Peyer's patch (tissue), 4 donors: Measurements from ENCODE around the gene TUBA3E. TPM values are rescaled to one million over a fixed set of nuclear protein-coding genes. Genes with fewer than 3 reads are reported as not detected.
A peak's percentile ranks its signal among the peaks of the same experiment; 100 is the strongest.
"Not testable (repeated sequence)": the region's sequence is repeated elsewhere in the genome, so short reads cannot be mapped to it uniquely, and the experiment has no call there.

Source experiments
- DNase-seq, 3 donors: peaks; one replicate each; pipeline ENCODE4 v3.0.0-alpha.2; 2017 to 2019
- H3K27ac ChIP-seq, 4 donors: fragments of 200-600 bp; sonication (generic); one replicate each; pipeline ENCODE4 v1.5.1; 2016 to 2019
- H3K27me3 ChIP-seq, 2 donors: fragments of 200-600 bp; sonication (generic); one replicate each; pipeline ENCODE4 v1.5.1; 2019
- H3K36me3 ChIP-seq, 3 donors: fragments of 200-600 bp; sonication (generic); one replicate each; pipeline ENCODE4 v1.5.1; 2016 to 2019
- H3K4me1 ChIP-seq, 4 donors: fragments of 200-600 bp; sonication (generic); one replicate each; pipeline ENCODE4 v1.5.1; 2016 to 2019
- H3K4me3 ChIP-seq, 4 donors: fragments of 200-600 bp; sonication (generic); 1 replicate in 3 of 4; 2 replicates in 1 of 4; pipeline ENCODE4 v1.5.1; 2016 to 2019; ENCODE audit warnings: mild to moderate bottlenecking in 1 of 4
- H3K9me3 ChIP-seq, 4 donors: fragments of 200-600 bp; sonication (generic); one replicate each; pipeline ENCODE4 v1.5.1; 2016 to 2019; ENCODE audit warnings: mild to moderate bottlenecking in 1 of 4
- POLR2A ChIP-seq, 2 donors: fragments of 450-650 bp; IDR thresholded peaks; one replicate each; pipeline ENCODE4 v1.5.1; 2017; ENCODE audit warnings: antibody characterized with exemption in 2 of 2, mild to moderate bottlenecking in 2 of 2, moderate library complexity in 2 of 2
- total RNA-seq, 4 donors: library from RNA; depleted of rRNA; stranded (reverse); fragments of >200 nt; gene quantifications; one replicate each; pipeline ENCODE4 v1.1.0, GENCODE V29; 2016
- TF ChIP-seq, protein P1 (sequence below), 6 experiments: fragments of 450-650 bp in 4 of 6; fragments of 200-600 bp in 2 of 6; sonication (generic) in 1 of 6; IDR thresholded peaks; one replicate each; pipeline ENCODE4 v1.5.1; 2017 to 2019; ENCODE audit warnings: antibody characterized with exemption in 6 of 6, mild to moderate bottlenecking in 3 of 6, moderate library complexity in 1 of 6

The TUBA3E gene
- total RNA-seq, 4 donors from 2014 or later = not detected

DNA sequence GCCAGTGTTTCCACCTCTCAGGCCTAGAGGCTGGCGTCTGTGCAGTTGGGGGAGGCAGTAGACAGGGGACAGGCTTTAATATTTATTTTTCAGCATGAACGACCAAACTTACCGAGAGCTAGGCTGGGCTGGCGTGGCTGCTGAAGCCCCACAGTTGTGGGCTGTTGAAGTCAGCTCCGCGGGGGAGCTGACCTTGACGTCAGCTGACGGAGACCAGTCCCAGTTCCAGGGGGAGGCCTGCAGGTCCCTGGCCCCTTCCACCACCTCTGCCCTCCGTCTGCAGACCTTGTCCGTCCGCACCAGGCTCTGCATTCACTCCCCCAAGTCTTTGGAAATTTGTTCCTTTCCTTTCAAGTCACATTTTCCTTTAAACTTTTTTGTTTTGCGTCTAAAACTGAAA, 33.4 kb upstream of the TUBA3E start:
- Histone ChIP-seq H3K4me1 (no peaks in the 10 kb centered on the region), H3K36me3 (no peaks in the 10 kb centered on the region), H3K27ac (no peak overlapping the region), H3K27me3 (no peaks in the 10 kb centered on the region), H3K9me3 (no peaks in the 10 kb centered on the region), H3K4me3 (no peak overlapping the region)
- TF ChIP-seq, protein P1, sequence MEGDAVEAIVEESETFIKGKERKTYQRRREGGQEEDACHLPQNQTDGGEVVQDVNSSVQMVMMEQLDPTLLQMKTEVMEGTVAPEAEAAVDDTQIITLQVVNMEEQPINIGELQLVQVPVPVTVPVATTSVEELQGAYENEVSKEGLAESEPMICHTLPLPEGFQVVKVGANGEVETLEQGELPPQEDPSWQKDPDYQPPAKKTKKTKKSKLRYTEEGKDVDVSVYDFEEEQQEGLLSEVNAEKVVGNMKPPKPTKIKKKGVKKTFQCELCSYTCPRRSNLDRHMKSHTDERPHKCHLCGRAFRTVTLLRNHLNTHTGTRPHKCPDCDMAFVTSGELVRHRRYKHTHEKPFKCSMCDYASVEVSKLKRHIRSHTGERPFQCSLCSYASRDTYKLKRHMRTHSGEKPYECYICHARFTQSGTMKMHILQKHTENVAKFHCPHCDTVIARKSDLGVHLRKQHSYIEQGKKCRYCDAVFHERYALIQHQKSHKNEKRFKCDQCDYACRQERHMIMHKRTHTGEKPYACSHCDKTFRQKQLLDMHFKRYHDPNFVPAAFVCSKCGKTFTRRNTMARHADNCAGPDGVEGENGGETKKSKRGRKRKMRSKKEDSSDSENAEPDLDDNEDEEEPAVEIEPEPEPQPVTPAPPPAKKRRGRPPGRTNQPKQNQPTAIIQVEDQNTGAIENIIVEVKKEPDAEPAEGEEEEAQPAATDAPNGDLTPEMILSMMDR (IDR thresholded peaks at IDR 0.05) = no peak
- TF ChIP-seq POLR2A (IDR thresholded peaks at IDR 0.05) = no peak
- DNase-seq = no peak

DNA sequence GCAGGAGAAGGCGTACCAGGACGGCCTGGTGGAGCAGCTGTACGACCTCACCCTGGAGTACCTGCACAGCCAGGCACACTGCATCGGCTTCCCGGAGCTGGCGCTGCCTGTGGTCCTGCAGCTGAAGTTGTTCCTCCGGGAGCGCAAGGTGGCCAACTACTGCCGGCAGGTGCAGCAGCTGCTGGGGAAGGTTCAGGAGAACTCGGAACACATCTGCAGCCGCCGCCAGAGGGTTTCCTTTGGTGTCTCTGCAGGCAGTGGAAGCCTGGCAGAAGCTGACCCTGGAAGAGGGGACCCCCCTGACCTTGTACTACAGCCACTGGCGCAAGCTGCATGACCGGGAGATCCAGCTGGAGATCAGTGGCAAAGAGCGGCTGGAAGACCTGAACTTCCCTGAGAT, 32.7 kb upstream of the TUBA3E start:
- not testable (repeated sequence) for H3K27ac ChIP-seq, H3K27me3 ChIP-seq, H3K36me3 ChIP-seq, H3K4me3 ChIP-seq, DNase-seq, H3K4me1 ChIP-seq, H3K9me3 ChIP-seq

DNA sequence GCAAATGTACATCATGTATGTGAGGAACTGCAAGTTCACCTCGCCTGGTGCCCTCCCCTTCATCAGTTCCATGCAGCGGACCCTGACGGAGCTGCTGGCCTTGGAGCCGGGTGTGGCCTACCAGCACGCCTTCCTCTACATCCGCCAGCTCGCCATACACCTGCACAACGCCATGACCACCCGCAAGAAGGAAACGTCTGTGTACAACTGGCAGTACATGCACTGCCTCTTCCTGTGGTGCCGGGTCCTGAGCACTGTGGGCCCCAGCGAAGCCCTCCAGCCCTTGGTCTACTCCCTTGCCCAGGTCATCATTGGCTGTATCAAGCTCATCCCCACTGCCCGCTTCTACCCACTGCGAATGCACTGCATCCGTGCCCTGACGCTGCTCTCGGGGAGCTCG, 32.1 kb upstream of the TUBA3E start:
- not testable (repeated sequence) for H3K4me3 ChIP-seq, DNase-seq, H3K9me3 ChIP-seq, H3K27me3 ChIP-seq, H3K27ac ChIP-seq, H3K4me1 ChIP-seq, H3K36me3 ChIP-seq

DNA sequence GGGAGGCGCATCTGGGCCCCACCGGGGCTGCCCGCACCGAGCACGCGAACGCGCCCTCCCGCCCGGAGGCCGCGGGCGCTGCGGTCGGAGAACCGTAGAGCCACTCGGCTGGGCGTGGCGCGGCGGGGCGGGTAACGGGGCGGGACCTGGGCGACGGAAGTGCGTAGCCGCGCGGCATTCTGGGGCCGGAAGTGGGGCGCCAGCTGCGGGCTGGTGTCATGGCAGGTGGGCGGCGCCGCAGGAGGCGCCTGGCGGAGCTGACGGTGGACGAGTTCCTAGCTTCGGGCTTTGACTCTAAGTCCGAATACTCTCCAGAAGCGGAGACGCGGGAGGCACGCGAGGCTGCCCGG, 30.9 kb upstream of the TUBA3E start:
- not testable (repeated sequence) for H3K36me3 ChIP-seq, H3K9me3 ChIP-seq, H3K27ac ChIP-seq, DNase-seq, H3K4me1 ChIP-seq, H3K27me3 ChIP-seq
- peak overlapping the region in 1 of 4 donors; percentile 7 for H3K4me3 ChIP-seq

DNA sequence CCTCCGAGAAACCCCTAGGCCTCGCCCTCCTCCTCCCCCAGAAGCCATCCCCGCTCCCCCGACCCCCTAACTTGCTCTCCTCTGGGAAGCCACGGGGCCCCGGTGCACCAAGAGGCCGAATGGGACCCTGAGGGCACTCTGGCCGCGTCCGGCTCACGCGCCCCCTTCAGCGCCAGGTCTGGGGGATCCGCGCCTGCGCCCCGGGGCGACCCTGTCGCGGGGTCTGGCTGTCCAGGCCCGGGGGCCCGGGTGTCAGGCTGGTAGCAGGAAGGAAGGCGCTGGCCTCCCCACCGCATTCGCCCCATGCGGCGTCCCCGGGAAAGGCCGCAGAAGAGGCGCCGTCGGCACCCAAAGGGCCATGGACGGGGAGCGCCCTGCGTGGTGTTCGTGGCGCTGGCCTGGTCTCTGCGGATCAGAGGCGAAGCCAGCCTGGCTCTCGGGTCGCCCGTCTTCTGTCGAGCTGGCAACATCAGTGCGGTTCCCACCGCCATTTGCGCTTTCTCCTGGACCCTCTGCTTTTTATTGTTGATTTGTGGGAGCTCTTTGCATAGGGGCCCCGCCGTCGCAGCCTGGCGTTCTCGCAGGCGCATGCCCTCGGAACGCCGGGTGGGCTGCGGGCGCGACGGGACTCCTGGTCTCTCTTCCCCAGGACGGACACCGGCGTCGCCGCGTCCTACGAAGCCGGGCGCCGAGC, 30.4 kb upstream of the TUBA3E start:
- H3K4me3 ChIP-seq, H3K27ac ChIP-seq, H3K4me1 ChIP-seq, H3K27me3 ChIP-seq, DNase-seq, H3K9me3 ChIP-seq, H3K36me3 ChIP-seq: not testable (repeated sequence)

DNA sequence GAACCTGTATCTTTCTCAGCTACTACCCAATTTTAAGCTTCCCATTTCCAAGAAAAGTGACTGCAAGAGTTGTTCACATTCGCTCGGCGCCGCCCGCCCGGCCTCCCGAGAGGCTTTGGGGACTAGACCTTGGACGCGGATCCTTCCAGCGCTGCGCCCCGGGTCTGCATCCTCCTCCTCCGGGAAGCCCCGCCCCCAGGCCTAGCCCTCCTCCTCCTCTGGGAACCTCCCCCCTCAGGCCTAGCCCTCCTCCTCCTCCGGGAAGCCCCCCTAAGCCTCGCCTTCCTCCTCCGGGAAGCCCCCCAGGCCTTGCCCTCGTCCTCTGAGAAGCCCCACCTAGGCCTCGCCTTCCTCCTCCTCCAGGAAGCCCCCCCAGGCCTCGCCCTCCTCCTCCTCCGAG, 29.8 kb upstream of the TUBA3E start:
- not testable (repeated sequence) for H3K4me1 ChIP-seq, H3K36me3 ChIP-seq, H3K4me3 ChIP-seq, H3K27ac ChIP-seq, H3K9me3 ChIP-seq, DNase-seq, H3K27me3 ChIP-seq

DNA sequence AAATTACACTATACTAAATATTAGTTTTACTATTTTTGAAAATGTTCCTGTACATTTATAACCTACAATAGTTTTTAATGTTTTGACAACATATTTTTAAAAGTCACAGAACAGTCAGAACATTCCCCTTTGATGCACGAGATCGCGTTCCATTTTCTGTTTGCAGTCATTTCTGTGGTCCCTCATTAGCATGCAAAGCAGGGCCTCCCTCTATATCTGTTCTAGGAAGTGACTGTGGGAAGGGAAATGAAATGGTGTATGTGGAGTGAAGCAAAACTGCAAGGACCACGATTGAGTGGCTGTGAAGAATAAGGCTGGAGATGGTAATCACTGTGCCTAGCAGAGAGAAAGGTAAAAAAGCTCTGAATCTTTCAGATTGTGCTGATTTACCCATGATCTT, 24.3 kb upstream of the TUBA3E start:
- not testable (repeated sequence) for H3K27me3 ChIP-seq, H3K4me3 ChIP-seq, H3K36me3 ChIP-seq, H3K4me1 ChIP-seq, H3K9me3 ChIP-seq, DNase-seq, H3K27ac ChIP-seq

DNA sequence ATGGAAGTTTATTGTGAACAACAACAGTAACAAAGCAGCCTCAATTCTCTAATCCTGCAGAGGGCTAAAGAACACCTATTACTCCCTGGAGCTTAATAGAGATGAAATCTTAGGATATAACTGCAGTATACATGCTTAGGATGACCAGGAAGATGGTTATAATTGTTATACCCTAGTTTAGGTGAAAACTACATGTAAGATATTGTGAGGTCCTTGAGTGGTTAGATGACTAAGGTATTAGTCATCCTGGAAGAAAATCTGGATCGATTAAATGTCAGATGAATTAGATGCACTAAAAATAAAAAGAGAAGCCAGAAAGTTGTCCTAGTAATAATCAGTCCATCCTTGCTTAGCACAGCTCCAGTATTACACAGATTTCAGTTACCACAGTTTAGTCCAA, 22.3 kb upstream of the TUBA3E start:
- not testable (repeated sequence) for H3K27me3 ChIP-seq, H3K9me3 ChIP-seq, H3K4me1 ChIP-seq, H3K4me3 ChIP-seq, H3K27ac ChIP-seq, H3K36me3 ChIP-seq, DNase-seq

DNA sequence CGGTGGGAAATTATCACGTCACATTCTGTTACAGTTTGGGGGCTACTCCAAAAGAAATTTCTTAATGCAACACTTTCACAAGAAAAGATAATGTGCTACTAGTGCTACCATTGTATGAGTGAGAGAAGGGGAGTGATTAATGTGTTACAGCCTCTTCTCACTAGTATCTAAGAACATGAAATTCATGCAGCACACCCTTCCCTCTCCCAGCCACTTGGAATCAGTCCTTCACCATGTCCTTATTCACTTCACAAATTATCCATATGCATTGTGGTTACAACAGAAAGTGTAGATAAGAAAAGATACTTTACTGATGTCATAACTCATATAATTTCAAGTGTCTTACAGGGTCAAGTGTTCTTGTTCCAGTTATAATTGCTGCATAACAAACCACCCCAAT, 20.9 kb upstream of the TUBA3E start:
- DNase-seq, H3K9me3 ChIP-seq, H3K4me1 ChIP-seq: not testable (repeated sequence)

DNA sequence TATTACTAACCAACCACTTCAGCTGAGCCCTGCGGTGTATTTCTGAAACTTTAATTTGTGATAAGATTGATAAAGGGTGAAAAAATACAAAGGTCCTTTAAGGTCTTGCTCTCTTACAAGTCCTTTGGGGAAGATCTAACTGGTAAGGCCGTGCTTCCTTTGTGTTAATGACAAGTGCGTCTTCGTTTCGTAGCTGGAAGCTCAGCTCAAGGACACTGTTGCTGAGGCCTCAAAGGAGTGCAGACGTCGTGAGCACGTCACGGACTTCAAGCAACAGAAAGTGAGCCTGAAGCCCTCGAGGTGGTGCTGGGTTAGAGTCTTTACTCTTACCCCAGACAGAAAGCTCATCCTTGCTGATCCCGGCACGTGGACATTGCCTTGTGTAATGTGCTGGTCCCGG, 8.8 kb upstream of the TUBA3E start:
- H3K4me3 ChIP-seq, H3K36me3 ChIP-seq, H3K27me3 ChIP-seq, H3K4me1 ChIP-seq, H3K27ac ChIP-seq, DNase-seq, H3K9me3 ChIP-seq: not testable (repeated sequence)

More for the DNA sequence above, 20.9 kb upstream of the TUBA3E start:
- H3K4me3 ChIP-seq, H3K27ac ChIP-seq, H3K27me3 ChIP-seq, H3K36me3 ChIP-seq: not testable (repeated sequence)

DNA sequence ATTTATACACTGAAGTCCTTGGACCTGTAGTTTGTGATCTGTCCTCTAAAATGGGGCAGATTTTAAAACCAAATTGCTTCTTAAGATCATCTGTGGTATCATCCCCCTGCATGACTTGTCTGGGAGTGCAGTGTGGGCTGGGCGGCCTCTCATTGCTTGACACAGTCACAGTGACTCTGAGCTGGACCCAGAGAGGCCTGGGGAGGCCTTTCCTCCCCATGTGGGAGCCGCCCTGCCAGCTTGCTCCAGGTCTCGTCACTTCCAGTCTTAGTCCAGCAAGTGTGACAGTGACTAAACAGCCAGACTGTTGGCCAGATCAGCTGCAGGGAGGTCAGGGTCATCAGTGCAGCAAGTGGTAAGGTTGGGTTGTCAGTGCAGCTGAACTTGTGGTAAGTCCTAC, 4.9 kb upstream of the TUBA3E start:
- H3K4me3 ChIP-seq, H3K36me3 ChIP-seq, H3K27me3 ChIP-seq, H3K27ac ChIP-seq, H3K9me3 ChIP-seq, DNase-seq, H3K4me1 ChIP-seq: not testable (repeated sequence)

DNA sequence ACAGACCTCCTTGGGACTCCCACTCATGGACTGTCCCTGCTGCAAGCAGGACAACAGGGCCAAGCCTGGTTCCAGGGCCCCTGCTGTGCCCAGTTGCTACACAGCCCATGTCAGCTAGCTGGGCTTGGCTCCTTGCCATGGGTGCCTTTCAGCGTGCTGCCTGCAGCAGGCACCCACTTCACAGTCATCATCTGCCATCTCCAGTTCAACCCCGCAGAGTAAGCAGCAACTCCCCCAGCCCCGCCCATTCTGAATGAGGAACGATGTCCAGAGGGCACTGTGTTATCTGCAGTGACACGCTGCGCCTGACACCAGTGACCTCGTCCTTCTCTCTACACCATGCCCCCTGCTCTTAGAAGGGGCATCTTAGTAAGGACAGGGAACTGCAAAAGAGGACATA, 4.3 kb upstream of the TUBA3E start:
- not testable (repeated sequence) for H3K9me3 ChIP-seq, H3K4me3 ChIP-seq, H3K27me3 ChIP-seq, H3K27ac ChIP-seq, H3K36me3 ChIP-seq, H3K4me1 ChIP-seq
- DNase-seq = peak in 2 of 3 donors; percentile 63 to 67

DNA sequence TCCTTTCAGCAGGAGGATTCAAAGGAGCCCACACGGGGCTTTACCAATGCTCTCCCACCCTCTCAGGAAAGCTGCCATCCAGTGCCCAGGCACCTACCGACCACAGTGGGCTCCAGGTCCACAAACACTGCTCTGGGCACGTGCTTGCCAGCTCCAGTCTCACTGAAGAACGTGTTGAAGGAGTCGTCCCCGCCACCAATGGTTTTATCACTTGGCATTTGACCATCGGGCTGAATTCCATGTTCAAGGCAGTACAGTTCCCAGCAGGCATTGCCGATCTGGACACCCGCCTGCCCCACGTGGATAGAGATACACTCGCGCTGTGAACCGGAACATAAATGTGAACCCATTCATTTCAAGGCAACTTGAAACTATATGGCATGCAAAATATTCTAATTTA, 2.2 kb downstream of the TUBA3E start:
- not testable (repeated sequence) for H3K4me3 ChIP-seq, H3K36me3 ChIP-seq, H3K4me1 ChIP-seq, H3K27me3 ChIP-seq, H3K9me3 ChIP-seq, DNase-seq, H3K27ac ChIP-seq

DNA sequence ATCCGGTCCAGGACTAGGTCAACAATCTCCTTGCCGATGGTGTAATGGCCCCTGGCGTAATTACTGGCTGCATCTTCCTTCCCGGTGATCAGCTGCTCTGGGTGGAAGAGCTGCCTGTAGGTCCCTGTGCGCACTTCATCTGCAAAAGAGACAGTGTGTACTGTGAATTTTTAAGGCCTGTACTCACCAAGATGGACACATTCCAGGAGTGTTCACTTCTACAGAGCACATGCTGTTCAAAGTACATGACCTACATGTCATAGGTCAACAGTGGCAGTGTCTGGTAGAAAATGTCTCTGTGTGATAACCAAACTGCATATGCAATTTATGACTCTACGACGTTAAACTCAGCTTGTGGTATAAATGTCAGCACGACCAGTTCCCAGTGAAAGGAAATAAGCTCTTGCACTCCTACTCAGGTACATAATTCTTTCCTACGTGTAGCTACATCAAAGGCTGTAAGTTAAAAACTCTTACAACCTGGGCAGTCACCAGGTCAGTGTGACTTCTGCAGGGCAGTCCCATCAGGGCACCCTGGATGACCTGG, 3.1 kb downstream of the TUBA3E start:
- DNase-seq, H3K27me3 ChIP-seq, H3K36me3 ChIP-seq, H3K27ac ChIP-seq, H3K4me3 ChIP-seq, H3K4me1 ChIP-seq, H3K9me3 ChIP-seq: not testable (repeated sequence)

DNA sequence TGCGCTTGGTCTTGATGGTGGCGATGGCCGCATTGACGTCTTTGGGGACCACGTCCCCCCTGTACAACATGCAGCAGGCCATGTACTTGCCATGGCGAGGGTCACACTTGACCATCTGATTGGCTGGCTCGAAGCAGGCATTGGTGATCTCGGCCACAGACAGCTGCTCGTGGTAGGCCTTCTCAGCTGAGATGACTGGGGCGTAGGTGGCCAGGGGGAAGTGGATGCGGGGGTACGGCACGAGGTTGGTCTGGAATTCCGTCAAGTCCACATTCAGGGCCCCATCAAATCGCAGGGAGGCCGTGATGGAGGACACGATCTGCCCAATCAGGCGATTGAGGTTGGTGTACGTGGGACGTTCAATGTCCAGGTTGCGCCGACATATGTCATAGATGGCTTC, 4.4 kb downstream of the TUBA3E start:
- not testable (repeated sequence) for H3K27ac ChIP-seq, H3K27me3 ChIP-seq, H3K4me3 ChIP-seq, H3K9me3 ChIP-seq, H3K36me3 ChIP-seq, H3K4me1 ChIP-seq, DNase-seq
